ENCODE data around the gene PTPN1. TPM values are rescaled to one million over a fixed set of nuclear protein-coding genes. Genes with fewer than 3 reads are reported as not detected.
"Not testable (repeated sequence)": the region's sequence is repeated elsewhere in the genome, so short reads cannot be mapped to it uniquely, and the experiment has no call there.

The PTPN1 gene
- total RNA-seq, 3 donors from 2014 or later: 72.0 to 87.9 (median 72.3) TPM

DNA sequence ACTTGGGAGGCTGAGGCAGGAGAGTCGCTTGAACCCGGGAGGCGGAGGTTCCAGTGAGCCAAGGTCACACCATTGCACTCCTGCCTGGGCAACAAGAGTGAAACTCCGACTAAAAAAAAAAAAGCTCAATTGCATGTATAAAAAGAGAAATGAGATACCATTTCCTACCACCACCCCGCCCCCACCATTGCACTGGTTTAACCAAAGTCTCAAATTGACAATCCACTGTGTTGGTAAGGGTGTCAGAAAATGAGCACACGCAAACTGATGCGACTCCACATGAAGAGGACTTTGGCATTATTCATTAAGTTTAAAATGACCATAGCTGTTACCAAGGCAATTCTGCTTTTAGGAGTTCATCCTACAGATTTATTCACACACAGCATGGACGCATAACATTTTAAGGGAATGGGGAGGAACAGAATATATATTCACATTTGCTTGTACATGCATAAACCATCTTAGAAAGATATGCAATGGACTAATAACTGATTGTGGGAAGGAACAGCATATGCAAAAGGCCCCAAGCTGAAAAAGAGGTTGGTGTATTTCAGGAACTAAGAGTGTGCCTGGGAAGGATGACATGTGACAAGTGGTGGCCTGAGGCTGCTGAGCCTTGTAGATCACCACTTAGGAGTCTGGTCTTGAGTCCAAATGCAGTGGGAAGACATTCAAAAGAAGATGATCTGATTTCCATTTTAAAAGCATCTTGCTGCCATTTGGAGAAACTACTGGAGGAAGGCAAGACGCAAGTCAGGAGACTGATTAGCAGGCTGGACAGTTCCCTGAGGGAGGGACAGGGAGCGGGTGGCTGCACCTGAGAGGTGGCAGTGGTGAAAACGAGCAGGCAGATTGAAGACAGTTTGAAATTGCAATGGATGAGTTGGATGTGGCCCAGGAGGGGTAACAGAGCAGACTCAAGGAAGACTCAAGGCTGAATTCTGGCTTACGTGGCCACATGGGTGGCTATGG is 37.2 kb upstream of the PTPN1 start:
- Mint-ChIP-seq H3K9me3 (no peaks in the 10 kb centered on the region), H3K4me3 (no peak overlapping the region), H3K36me3 (ENCODE audit: insufficient read depth) (no peaks in the 10 kb centered on the region), H3K4me1 (ENCODE audit: low read depth) (peaks cover 23% of the 10 kb centered on the region), H3K27me3 (ENCODE audit: low read depth) (peaks cover 1% of the 10 kb centered on the region)
- DNase-seq (no peak), ATAC-seq (no peak)

DNA sequence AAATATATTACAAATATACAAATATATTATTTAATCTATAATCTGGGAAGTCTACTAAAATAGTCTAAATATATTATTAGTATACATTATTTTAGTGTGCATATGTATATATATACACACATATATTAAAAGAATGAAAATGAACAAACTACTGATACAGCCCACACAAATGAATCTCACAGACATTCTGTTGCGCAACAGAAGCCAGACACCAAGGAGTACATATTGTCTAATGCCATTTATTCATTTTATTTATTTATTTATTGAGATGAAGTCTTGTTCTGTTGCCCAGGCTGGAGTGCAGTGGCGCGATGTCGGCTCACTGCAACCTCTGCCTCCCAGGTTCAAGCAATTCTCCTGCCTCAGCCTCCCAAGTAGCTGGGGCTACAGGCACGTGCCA is 35.8 kb upstream of the PTPN1 start:
- H3K27me3 Mint-ChIP-seq (ENCODE audit: low read depth); H3K36me3 Mint-ChIP-seq (ENCODE audit: insufficient read depth); H3K4me3 Mint-ChIP-seq; ATAC-seq; DNase-seq; H3K9me3 Mint-ChIP-seq: not testable (repeated sequence)
- peaks cover 30% of the 10 kb centered on the region for H3K4me1 Mint-ChIP-seq (ENCODE audit: low read depth)

GRCh38 chr20:50475681-50476292 is 34.4 kb upstream of the PTPN1 start:
- Mint-ChIP-seq H3K27me3 (ENCODE audit: low read depth) (peaks cover 1% of the 10 kb centered on the region), H3K4me3 (no peak overlapping the region), H3K9me3 (no peaks in the 10 kb centered on the region), H3K4me1 (ENCODE audit: low read depth) (peaks cover 24% of the 10 kb centered on the region), H3K36me3 (ENCODE audit: insufficient read depth) (no peaks in the 10 kb centered on the region)
- no peak for DNase-seq
- no peak for ATAC-seq

DNA sequence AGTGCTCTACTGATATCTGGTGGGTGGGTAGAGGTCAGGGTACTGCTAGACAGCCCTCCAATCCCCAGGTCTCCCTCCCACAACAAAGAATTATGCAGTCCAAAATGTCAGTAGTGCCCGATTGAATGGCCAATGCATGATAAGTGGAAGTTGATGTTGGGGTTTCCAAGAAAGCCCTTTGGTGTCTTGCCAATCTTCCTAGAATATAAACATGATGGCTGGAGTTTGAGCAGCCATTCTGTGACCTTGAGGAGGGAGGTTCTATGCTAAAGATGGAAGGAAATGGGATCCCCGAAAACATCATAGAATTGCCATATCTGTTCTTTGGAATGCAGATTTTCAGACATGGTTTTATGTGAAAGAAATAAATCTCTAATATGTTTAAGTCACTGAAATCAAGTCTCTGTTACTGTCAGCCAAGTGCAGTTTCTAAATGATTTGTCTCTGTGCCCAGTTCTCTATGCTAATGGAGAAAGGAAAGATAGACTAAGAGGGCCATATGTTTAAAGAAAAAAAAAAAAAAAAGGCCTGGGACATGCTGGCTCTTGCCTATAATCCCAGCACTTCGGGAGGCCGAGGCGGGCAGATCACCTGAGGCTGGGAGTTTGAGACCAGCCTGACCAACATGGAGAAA is 32.8 kb upstream of the PTPN1 start:
- no peaks in the 10 kb centered on the region for H3K27me3 Mint-ChIP-seq (ENCODE audit: low read depth)
- H3K4me1 Mint-ChIP-seq (ENCODE audit: low read depth): peaks cover 17% of the 10 kb centered on the region
- H3K4me3 Mint-ChIP-seq: no peak overlapping the region
- DNase-seq (no peak), ATAC-seq (no peak)
- no peaks in the 10 kb centered on the region for H3K9me3 Mint-ChIP-seq
- H3K36me3 Mint-ChIP-seq (ENCODE audit: insufficient read depth): no peaks in the 10 kb centered on the region

GRCh38 chr20:50478162-50478990 is 31.8 kb upstream of the PTPN1 start:
- peak; percentile 72 for DNase-seq
- peaks cover 23% of the 10 kb centered on the region for H3K4me1 Mint-ChIP-seq (ENCODE audit: low read depth)
- H3K36me3 Mint-ChIP-seq (ENCODE audit: insufficient read depth): no peaks in the 10 kb centered on the region
- ATAC-seq: peak; percentile 100
- no peaks in the 10 kb centered on the region for H3K9me3 Mint-ChIP-seq
- H3K4me3 Mint-ChIP-seq: no peak overlapping the region
- no peaks in the 10 kb centered on the region for H3K27me3 Mint-ChIP-seq (ENCODE audit: low read depth)

- Mint-ChIP-seq H3K4me3 (no peak overlapping the region), H3K4me1 (ENCODE audit: low read depth) (peaks cover 33% of the 10 kb centered on the region), H3K9me3 (peaks cover 3% of the 10 kb centered on the region), H3K36me3 (ENCODE audit: insufficient read depth) (no peaks in the 10 kb centered on the region), H3K27me3 (ENCODE audit: low read depth) (no peaks in the 10 kb centered on the region)
- no peak for DNase-seq
- no peak for ATAC-seq
Observed at GRCh38 chr20:50481741-50482140, 28.4 kb upstream of the PTPN1 start.

DNA sequence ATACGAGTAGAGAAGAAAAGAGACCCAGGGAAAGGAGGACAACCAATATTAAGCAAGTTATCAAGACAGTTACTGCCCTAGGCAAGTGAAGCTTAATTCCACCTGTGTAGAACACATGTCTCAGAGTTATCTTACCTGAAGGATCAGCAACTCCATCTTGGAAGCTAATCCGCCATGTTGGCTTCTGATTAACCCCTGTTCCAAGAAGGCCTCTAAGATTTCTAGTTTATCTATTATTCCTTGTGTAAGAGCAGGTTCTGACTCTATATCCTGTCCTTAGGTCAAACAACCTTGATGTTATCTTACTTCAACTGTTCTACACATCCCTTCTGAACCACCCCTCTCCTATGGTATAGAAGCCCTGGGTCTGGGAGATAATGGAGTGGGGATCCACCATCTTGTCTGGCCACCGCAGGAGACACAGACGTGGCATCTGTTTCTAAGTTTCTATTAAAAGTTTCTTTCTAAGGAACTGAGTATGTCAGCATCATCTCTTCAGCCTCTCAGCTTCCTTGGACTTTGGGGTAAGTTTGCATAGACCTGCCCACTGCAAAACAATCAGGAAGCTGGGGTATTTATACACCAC is 27.7 kb upstream of the PTPN1 start:
- Mint-ChIP-seq H3K27me3 (ENCODE audit: low read depth) (no peaks in the 10 kb centered on the region), H3K4me3 (peak overlapping the region; percentile 88), H3K36me3 (ENCODE audit: insufficient read depth) (no peaks in the 10 kb centered on the region), H3K4me1 (ENCODE audit: low read depth) (peaks cover 32% of the 10 kb centered on the region), H3K9me3 (peaks cover 3% of the 10 kb centered on the region)
- no peak for DNase-seq
- ATAC-seq: no peak

- Mint-ChIP-seq H3K36me3 (ENCODE audit: insufficient read depth) (no peaks in the 10 kb centered on the region), H3K27me3 (ENCODE audit: low read depth) (no peaks in the 10 kb centered on the region), H3K4me3 (peak overlapping the region; percentile 88), H3K4me1 (ENCODE audit: low read depth) (peaks cover 27% of the 10 kb centered on the region), H3K9me3 (peaks cover 3% of the 10 kb centered on the region)
- ATAC-seq: no peak
- no peak for DNase-seq
Observed at GRCh38 chr20:50484271-50484976, 25.8 kb upstream of the PTPN1 start.

DNA sequence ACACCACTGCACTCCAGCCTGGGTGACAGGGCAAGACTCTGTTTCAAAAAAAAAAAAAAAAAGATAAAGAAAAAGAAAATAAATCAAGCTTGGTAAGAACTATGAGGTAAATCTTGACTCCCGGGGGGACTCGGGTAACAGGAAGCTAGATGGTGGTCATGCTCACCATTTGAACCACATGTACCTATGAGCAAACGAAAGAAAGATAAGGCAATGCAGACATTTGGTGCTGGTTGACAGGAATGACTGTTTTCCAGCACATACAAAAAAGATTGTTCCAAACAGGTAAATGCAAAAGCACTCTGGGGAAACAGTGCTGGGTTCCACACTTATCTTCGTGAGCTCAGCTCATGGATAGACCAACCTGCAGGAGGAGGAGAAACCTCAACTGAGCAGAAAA is 22.8 kb upstream of the PTPN1 start:
- peaks cover 29% of the 10 kb centered on the region for H3K4me1 Mint-ChIP-seq (ENCODE audit: low read depth)
- H3K4me3 Mint-ChIP-seq: no peak overlapping the region
- H3K27me3 Mint-ChIP-seq (ENCODE audit: low read depth): no peaks in the 10 kb centered on the region
- no peak for DNase-seq
- no peaks in the 10 kb centered on the region for H3K36me3 Mint-ChIP-seq (ENCODE audit: insufficient read depth)
- H3K9me3 Mint-ChIP-seq: peaks cover 3% of the 10 kb centered on the region
- ATAC-seq: peak; percentile 24 to 29

DNA sequence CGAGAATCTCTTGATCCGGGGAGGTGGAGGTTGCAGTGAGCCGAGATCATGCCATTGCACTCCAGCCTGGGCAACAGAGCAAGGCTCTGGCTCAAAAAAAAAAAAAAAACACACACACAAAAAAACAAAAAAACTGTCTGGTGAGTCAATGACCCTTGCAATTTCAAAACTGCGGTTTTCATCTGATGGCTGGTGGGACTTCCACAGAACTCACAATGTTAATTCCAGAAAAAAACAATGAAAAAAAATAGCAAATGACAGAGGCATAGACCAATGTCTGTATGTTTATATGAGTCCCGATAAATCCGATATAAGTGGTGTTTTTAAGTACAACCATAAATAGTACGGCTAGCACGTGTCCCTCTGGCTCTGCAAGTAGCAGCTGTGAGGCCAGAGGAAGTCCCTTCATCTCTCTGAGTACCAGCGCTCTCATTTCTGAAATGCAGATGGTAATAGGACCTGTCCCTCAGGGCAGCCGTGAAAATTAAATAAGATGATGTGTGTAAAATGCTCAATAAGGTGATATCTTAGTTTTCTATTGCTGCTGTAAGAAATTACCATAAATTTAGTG is 21.9 kb upstream of the PTPN1 start:
- H3K4me3 Mint-ChIP-seq: no peak overlapping the region
- peaks cover 29% of the 10 kb centered on the region for H3K4me1 Mint-ChIP-seq (ENCODE audit: low read depth)
- peaks cover 3% of the 10 kb centered on the region for H3K9me3 Mint-ChIP-seq
- no peak for ATAC-seq
- no peaks in the 10 kb centered on the region for H3K36me3 Mint-ChIP-seq (ENCODE audit: insufficient read depth)
- peaks cover 4% of the 10 kb centered on the region for H3K27me3 Mint-ChIP-seq (ENCODE audit: low read depth)
- DNase-seq: no peak

DNA sequence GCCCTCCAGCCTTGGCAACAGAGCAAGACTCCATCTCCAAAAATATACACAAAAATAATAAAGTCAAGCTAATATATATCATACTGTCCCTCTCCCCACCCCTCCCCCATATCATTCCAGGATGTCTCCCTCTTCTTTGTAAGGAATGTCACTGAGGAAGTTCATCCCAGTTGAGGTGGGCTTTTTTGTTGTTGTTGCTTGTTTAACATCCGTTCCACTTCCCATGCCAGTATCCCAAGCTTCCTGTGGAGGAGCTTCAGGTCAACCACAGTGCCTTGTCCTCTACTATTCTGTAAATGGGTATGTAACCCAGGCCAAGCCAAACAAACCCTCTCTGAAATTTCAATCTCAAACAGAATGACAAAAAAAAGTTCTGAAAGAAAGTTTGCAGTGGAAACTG is 19.0 kb upstream of the PTPN1 start:
- Mint-ChIP-seq H3K4me3 (no peak overlapping the region), H3K36me3 (ENCODE audit: insufficient read depth) (no peaks in the 10 kb centered on the region), H3K9me3 (no peaks in the 10 kb centered on the region), H3K27me3 (ENCODE audit: low read depth) (peaks cover 4% of the 10 kb centered on the region), H3K4me1 (ENCODE audit: low read depth) (peaks cover 24% of the 10 kb centered on the region)
- ATAC-seq: no peak
- DNase-seq: no peak

- Mint-ChIP-seq H3K36me3 (ENCODE audit: insufficient read depth) (no peaks in the 10 kb centered on the region), H3K4me3 (no peak overlapping the region), H3K9me3 (no peaks in the 10 kb centered on the region), H3K27me3 (ENCODE audit: low read depth) (peaks cover 4% of the 10 kb centered on the region), H3K4me1 (ENCODE audit: low read depth) (peaks cover 24% of the 10 kb centered on the region)
- no peak for DNase-seq
- no peak for ATAC-seq
Observed at GRCh38 chr20:50491926-50492634, 18.1 kb upstream of the PTPN1 start.

Measured in activated T-cell treated with anti-CD3 and anti-CD28 coated beads, Interleukin-2, amount 50 U/mL, for 4 hours (primary cell).